Measurements from ENCODE around the gene CLDN1. TPM values are rescaled to one million over a fixed set of nuclear protein-coding genes. Genes with fewer than 3 reads are reported as not detected.

The CLDN1 gene
- 2.8 and 3.6 TPM in 2 replicates for total RNA-seq (2014; rRNA removed; shearing (Covaris generic))

- DNase-seq (ENCODE audit: low spot score): peak; percentile 51
Observed at GRCh38 chr3:190321789-190322603, at the start of gene CLDN1. TSS of gene CLDN1 (minus strand) at chr3:190322446. CDS start at chr3:190322206, 240 bp downstream.

GRCh38 chr3:190371152-190371551, 48.9 kb upstream of the CLDN1 start:
- DNase-seq (ENCODE audit: low spot score): no peak

DNA sequence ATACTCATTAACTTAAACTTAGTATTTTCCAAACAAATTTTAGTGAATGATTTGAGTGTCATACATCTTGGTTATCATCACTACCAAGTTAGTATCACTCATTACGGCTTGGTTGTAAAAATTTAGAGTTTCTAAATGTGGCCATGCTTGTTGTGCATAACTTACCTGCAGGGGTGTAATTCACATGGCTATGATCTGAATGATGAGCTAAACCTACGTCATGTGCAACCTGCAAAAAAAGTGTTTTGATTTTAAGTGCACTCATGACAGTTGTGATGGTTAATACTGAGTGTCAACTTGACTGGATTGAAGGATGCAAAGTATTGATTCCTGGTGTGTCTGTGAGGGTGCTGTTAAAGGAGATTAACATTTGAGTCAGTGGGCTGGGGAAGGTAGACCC, 48.1 kb upstream of the CLDN1 start:
- no peak for DNase-seq (ENCODE audit: low spot score)

GRCh38 chr3:190369668-190370295, 47.5 kb upstream of the CLDN1 start:
- DNase-seq (ENCODE audit: low spot score): no peak

DNA sequence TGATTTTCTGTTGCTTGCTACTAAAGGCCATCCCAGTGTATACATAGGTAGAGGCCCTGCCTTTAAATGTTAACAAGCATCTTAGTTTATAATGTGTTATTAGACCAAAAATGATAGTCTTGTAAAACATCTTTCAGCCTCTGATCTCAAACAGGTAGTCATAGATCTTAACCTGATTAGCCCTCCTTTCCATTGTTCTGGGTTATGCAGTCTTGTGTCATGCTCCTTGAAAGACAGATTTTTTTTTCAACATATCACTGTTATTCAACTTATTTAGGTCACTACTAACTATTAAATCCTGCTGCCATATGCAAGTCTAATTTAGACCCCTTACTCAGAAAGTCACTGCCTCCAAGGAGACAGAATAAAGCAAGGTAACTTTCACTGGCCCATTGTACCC, 46.6 kb upstream of the CLDN1 start:
- no peak for DNase-seq (ENCODE audit: low spot score)

GRCh38 chr3:190366133-190366532, 43.9 kb upstream of the CLDN1 start:
- peak; percentile 70 for DNase-seq (ENCODE audit: low spot score)

DNA sequence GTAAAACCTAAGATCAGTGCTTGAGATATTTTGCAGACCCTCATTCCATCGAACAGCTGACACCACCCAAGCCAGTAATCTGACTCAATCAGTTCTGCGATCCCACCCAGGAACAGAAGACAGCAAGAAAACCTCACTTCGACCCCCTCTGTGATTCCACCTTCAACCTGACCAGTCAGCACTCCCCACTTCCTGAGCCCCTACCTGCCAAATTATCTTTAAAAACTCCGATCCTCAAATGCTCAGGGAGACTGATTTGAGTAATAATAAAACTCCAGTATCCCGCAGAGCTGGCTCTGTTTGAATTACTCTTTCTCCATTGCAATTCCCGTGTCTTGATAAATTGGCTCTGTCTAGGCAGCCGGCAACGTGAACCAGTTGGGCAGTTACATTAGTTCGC, 40.0 kb upstream of the CLDN1 start:
- no peak for DNase-seq (ENCODE audit: low spot score)

GRCh38 chr3:190361791-190362190, 39.5 kb upstream of the CLDN1 start:
- no peak for DNase-seq (ENCODE audit: low spot score)

- DNase-seq (ENCODE audit: low spot score): no peak
Observed at GRCh38 chr3:190360228-190360627, 38.0 kb upstream of the CLDN1 start.

DNA sequence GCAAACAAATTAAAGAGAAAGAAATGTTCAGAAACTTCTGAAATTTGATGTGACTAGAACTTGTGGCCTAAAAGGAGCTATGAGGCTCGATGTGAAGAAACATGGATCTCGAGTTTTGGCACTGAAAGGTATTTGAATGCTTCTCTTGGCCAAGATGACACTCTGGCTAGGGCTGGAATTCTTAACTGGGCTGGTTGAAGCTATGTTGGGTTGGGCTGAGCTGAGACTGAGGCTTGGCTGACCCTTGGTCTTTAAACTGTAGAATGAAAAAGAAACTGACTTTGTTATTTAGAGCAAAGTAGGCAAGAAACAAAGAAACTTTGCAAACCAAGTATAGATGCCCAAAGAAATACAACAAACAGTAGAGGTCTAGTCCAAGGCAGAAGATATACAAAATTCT, 37.6 kb upstream of the CLDN1 start:
- no peak for DNase-seq (ENCODE audit: low spot score)

GRCh38 chr3:190357468-190357867, 35.2 kb upstream of the CLDN1 start:
- DNase-seq (ENCODE audit: low spot score): no peak

GRCh38 chr3:190356246-190356645, 34.0 kb upstream of the CLDN1 start:
- DNase-seq (ENCODE audit: low spot score): no peak

DNA sequence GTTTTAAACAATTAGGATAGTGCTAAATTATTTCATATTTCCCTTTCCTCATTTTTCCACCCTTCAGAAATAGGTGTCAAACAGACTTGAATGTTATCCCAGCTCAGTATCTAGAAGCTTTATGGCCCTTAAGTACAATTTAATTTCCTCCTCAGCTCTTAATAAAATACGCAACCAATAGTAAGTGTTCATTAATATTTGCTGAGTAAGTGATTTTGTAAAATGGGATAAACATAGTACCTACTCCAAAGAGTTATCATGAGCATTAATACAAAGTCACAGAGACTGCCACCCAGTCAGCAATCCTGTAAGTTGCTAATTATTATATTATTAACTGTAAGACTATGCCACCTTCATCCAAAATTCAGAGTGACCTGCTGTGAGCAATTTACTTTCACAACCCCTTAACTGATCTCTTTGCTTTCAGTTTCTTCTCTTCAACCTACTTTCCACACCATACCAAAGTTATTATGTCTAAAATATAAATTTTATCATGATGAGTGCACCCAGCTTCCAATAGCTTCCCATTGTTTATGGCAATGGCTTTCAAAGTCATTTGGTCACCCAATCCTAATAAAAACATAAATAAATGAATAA, 30.7 kb upstream of the CLDN1 start:
- DNase-seq (ENCODE audit: low spot score): no peak

DNA sequence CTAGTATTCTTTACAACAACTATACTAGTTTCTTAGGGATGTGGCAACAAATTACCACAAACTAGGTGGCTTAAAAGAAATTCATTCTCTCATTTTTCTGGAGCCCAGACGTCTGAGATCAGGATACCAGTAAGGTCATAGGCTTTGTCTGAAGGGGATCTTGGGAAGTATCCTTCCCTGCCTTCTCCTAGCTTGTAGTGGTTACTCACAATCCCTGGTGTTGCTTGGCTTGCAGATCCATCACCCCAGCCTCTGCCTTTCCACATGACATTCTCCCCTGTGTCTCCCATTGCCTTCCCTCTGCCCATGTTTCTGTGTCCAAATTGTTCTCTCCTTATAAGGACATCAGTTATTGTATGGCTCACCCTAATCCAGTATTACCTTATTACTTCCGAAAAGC, 24.3 kb upstream of the CLDN1 start:
- DNase-seq (ENCODE audit: low spot score): peak; percentile 10

- DNase-seq (ENCODE audit: low spot score): peak; percentile 26
Observed at GRCh38 chr3:190345878-190346277, 23.6 kb upstream of the CLDN1 start.

DNA sequence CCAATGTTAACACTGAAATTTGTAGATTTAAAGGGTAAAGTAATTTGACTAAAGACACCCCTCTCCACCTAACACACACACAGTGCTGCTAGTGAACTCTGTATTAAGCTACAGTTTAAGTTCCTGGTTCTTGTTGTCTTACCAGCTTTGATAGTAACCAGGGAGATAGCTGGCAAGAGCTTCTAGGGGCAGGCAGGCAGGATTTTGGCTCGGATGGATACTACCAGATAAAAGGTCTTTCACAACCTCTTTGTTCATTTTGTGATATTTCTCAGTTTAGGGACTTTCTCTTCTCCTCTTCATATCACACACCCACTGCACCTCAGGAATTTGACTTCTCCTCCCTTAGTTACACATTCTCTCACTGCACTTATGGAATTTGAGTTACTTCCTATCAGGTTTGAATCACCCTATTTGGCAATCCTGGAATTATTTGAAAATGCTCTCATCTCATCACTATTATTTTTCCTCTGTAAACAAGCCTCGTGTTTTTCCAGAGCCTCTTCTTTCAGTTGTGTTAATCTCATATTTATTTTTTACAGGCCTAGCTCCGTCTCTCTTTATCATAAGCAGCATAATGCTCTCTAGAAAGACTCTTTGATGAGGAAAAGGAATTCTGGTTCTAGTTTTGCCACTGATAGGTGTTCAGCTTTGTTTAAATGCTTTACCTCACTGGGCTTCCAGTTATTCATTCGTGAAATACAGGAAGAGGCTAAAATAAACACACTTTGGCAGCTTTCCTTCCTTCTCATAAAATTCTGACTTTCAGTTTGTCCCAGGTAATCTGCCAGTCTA, 23.0 kb upstream of the CLDN1 start:
- peak; percentile 92 for DNase-seq (ENCODE audit: low spot score)

DNA sequence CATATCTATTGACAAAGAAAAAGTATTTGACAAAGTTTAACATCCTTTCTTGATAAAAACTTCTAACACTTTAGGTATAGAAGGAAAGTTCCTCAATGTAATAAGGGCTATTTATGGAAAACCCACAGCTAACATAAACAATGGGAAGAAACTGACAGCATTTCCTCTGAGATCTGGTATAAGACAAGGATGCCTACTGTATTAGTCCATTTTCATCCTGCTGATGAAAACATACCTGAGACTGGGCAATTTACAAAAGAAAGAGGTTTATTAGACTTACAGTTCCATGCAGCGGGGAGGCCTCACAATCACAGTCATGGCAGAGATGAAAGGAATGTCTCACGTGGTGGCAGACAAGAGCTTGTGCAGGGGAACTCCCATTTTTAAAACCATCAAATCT, 17.8 kb upstream of the CLDN1 start:
- peak; percentile 19 for DNase-seq (ENCODE audit: low spot score)

DNA sequence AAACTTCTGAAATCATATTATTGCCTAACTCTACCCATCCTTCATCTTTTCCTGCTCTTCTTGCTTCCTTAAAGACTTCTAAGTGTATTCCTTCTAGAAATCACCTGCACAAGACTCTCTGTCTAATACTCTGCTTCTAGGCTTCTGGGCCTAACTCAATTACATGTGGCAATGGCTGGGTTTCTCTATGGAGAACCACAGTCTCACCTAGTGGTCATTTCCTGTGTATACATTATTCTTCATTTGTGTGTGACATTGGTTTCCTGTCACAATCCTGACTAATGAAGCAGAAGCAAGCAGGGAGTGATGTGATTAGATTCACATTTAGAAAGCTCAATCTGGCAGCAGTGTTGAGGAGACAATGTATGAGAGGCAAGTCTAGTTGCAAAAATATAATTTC, 16.9 kb upstream of the CLDN1 start:
- DNase-seq (ENCODE audit: low spot score): peak; percentile 70

GRCh38 chr3:190338717-190339116, 16.5 kb upstream of the CLDN1 start:
- DNase-seq (ENCODE audit: low spot score): peak; percentile 51

- DNase-seq (ENCODE audit: low spot score): no peak
Observed at GRCh38 chr3:190337301-190337700, 15.1 kb upstream of the CLDN1 start.

DNA sequence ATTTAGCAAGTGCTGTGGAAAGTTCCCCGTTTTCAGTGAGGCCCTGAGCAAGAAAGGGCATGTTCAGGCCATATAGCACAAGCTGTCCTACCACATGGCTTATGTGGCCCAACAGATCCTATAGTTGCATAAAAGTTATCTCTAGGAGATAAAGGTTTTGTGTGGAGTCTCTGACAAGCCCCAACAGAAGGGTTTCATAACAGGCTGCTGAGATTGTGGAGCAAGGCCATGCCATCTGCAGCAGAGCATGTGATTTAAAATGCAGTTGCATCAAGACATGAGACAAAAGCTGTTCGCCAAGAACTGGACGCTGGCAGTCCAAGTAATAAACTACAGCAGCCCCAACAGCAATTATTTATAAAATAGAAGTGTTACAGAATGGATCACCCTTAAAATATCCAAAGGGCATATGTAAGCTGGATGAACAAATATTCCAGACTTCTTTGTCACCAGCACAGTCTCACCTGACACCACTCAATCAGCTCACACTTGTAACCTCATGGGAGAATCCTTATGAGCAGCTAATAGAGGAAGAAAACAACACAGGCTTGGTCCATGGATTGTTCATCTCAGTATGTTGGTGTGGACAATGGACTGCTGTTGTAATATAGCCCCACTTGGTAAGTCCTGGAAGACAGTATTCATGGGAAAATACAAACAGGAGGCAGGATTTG, 14.4 kb upstream of the CLDN1 start:
- DNase-seq (ENCODE audit: low spot score): no peak

DNA sequence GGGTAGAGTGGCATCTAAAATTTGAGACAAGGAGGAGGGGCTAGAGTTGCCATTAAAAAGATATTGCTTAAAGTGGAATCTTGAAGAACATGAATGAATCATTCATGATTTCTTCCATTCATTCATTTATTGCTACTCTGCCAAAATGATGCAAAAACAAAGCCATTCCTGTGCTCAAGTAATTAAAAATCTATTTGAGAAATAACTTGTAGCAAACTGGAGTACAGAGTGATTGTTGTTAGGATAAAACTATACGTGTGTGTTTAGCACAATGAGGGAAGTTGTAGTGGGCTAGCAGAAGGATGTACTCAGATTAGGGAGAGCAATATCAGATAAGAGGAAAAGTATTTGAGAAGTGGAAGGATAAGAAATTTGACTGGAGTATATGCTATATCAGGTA, 11.7 kb upstream of the CLDN1 start:
- DNase-seq (ENCODE audit: low spot score): no peak
